MM.1S (cell line): ENCODE results near the gene PRCP.
"Not testable (repeated sequence)": the region's sequence is repeated elsewhere in the genome, so short reads cannot be mapped to it uniquely, and the experiment has no call there.

ENCODE experiments used
- DNase-seq: peaks from one replicate; pipeline ENCODE4 v3.0.0-alpha.2; 2015
- H2AFZ ChIP-seq: fragments of 300-600 bp; sonication (generic); 2 replicates; pipeline ENCODE4 v1.6.0; 2016; ENCODE audit warnings: antibody characterized with exemption, low read length
- H3F3A ChIP-seq: fragments of 300-600 bp; sonication (generic); 2 replicates; pipeline ENCODE4 v1.6.1; 2016; ENCODE audit warnings: mild to moderate bottlenecking, antibody characterized with exemption, low read length, moderate library complexity, mixed read lengths; ENCODE audit not compliant: insufficient read depth
- H3K27ac ChIP-seq: fragments of 300-600 bp; sonication (generic); 2 replicates; pipeline ENCODE4 v1.5.1; 2016; ENCODE audit warnings: mild to moderate bottlenecking, low read length
- H3K27me3 ChIP-seq: fragments of 300-600 bp; sonication (generic); replicated peaks from 2 replicates; pipeline ENCODE4 v1.6.0; 2016; ENCODE audit warnings: low read length; ENCODE audit not compliant: insufficient read depth
- H3K36me3 ChIP-seq: fragments of 300-600 bp; sonication (generic); replicated peaks from 2 replicates; pipeline ENCODE4 v1.6.1; 2016; ENCODE audit warnings: mild to moderate bottlenecking, low read length, mixed read lengths; ENCODE audit not compliant: insufficient read depth
- H3K4me1 ChIP-seq: fragments of 300-600 bp; sonication (generic); 2 replicates; pipeline ENCODE4 v1.6.1; 2016; ENCODE audit warnings: low read length, mixed read lengths
- H3K4me2 ChIP-seq: fragments of 300-600 bp; sonication (generic); 2 replicates; pipeline ENCODE4 v1.6.0; 2016; ENCODE audit warnings: low read depth, low read length
- H3K4me3 ChIP-seq: fragments of 300-600 bp; sonication (generic); 2 replicates; pipeline ENCODE4 v1.5.1; 2016; ENCODE audit warnings: low read length, mixed read lengths
- H3K79me2 ChIP-seq: fragments of 300-600 bp; sonication (generic); 2 replicates; pipeline ENCODE4 v1.6.1; 2016; ENCODE audit warnings: mixed run types, low read length, mixed read lengths
- H3K9ac ChIP-seq: fragments of 300-600 bp; sonication (generic); 2 replicates; pipeline ENCODE4 v1.6.1; 2016; ENCODE audit warnings: low read length, mixed read lengths
- H3K9me2 ChIP-seq: fragments of 300-600 bp; sonication (generic); replicated peaks from 2 replicates; pipeline ENCODE4 v1.6.1; 2016; ENCODE audit warnings: mild to moderate bottlenecking, low read length, mixed read lengths; ENCODE audit not compliant: insufficient read depth
- H3K9me3 ChIP-seq: fragments of 300-600 bp; sonication (generic); replicated peaks from 2 replicates; pipeline ENCODE4 v1.6.1; 2016; ENCODE audit warnings: mild to moderate bottlenecking, low read length, mixed read lengths; ENCODE audit not compliant: insufficient read depth
- H4K20me1 ChIP-seq: fragments of 300-600 bp; sonication (generic); 2 replicates; pipeline ENCODE4 v1.6.1; 2016; ENCODE audit warnings: mild to moderate bottlenecking, low read length, moderate library complexity, mixed read lengths; ENCODE audit not compliant: insufficient read depth
- EZH2 ChIP-seq: fragments of 300-600 bp; sonication (generic); optimal IDR thresholded peaks from 2 replicates; pipeline ENCODE3; 2017; ENCODE audit warnings: low read depth, mild to moderate bottlenecking, antibody characterized with exemption, low read length, mixed read lengths
- EZH2phosphoT487 ChIP-seq: fragments of 300-600 bp; sonication (generic); IDR thresholded peaks from 2 replicates; pipeline ENCODE4 v1.6.1; 2018; ENCODE audit warnings: antibody characterized with exemption, low read length
- TF ChIP-seq, protein P1 (sequence below): fragments of 300-600 bp; sonication (generic); IDR thresholded peaks from 2 replicates; pipeline ENCODE4 v1.5.1; 2016; ENCODE audit warnings: antibody characterized with exemption, low read length, mixed read lengths

The PRCP gene

DNA sequence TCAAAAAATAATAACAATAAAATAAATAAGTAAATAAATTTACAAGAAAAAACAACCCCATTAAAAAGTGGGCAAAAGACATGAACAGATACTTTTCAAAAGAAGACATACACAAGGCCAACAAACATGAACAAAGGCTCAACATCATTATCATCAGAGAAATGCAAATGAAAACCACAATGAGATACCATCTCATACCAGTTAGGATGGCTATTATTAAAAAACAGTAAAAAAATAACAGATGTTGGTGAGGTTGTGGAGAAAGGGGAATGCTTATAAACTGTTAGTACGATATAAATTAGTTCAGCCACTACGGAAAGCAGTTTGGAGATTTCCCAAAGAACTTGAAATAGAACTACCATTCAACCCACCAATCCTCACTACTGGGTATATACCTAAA lies 44.6 kb downstream of the PRCP start:
- no peak for DNase-seq
- Histone ChIP-seq H3K4me2 (no peak overlapping the region), H3K9ac (no peak overlapping the region), H3K9me3 (no peaks in the 10 kb centered on the region), H4K20me1 (no peaks in the 10 kb centered on the region), H2AFZ (no peak overlapping the region), H3K79me2 (no peaks in the 10 kb centered on the region), H3K9me2 (no peaks in the 10 kb centered on the region), H3K4me1 (no peaks in the 10 kb centered on the region), H3K36me3 (no peaks in the 10 kb centered on the region), H3F3A (no peaks in the 10 kb centered on the region), H3K27me3 (no peaks in the 10 kb centered on the region), H3K27ac (no peak overlapping the region), H3K4me3 (no peak overlapping the region)
- no peak for TF ChIP-seq EZH2phosphoT487
- TF ChIP-seq, protein P1, sequence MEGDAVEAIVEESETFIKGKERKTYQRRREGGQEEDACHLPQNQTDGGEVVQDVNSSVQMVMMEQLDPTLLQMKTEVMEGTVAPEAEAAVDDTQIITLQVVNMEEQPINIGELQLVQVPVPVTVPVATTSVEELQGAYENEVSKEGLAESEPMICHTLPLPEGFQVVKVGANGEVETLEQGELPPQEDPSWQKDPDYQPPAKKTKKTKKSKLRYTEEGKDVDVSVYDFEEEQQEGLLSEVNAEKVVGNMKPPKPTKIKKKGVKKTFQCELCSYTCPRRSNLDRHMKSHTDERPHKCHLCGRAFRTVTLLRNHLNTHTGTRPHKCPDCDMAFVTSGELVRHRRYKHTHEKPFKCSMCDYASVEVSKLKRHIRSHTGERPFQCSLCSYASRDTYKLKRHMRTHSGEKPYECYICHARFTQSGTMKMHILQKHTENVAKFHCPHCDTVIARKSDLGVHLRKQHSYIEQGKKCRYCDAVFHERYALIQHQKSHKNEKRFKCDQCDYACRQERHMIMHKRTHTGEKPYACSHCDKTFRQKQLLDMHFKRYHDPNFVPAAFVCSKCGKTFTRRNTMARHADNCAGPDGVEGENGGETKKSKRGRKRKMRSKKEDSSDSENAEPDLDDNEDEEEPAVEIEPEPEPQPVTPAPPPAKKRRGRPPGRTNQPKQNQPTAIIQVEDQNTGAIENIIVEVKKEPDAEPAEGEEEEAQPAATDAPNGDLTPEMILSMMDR = no peak
- no peak for TF ChIP-seq EZH2

DNA sequence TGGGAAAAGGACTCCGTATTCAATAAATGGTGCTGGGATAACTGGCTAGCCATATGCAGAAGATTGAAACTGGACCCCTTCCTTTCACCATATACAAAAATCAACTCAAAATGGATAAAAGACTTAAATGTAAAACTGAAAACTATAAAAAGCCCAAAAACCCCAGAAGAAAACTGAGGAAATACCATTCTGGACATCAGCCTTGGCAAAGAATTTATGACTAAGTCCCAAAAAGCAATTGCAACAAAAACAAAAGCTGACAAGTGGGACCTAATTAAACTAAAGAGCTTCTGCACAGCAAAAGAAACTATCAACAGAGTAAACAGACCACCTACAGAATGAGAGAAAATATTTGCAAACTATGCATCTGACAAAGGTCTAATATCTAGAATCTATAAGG lies 45.3 kb downstream of the PRCP start:
- H4K20me1 ChIP-seq, H3K4me2 ChIP-seq, H3F3A ChIP-seq, H3K9me3 ChIP-seq, DNase-seq, H3K36me3 ChIP-seq, H3K9ac ChIP-seq, H3K4me1 ChIP-seq, H3K9me2 ChIP-seq, H3K79me2 ChIP-seq, H2AFZ ChIP-seq, H3K4me3 ChIP-seq, H3K27ac ChIP-seq, H3K27me3 ChIP-seq: not testable (repeated sequence)

DNA sequence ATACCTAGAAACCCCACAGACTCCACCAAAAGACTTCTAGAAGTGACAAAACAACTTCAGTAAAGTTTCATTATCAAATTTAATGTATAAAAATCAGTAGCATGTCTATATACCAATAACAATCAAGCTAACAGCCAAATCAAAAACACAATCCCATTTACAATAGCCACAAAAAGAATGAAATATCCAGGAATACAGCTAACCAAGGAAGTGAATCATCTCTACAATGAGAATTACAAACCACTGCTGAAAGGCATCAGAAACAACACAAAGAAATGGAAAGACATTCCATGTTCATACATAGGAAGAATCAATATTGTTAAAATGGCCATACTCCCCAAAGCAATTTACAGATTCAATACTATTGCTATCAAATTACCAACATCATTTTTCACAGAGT lies 46.0 kb downstream of the PRCP start:
- no peak overlapping the region for H3K4me3 ChIP-seq
- no peak overlapping the region for H3K9ac ChIP-seq
- no peak overlapping the region for H3K27ac ChIP-seq
- H3K79me2 ChIP-seq = no peaks in the 10 kb centered on the region
- H3K9me2 ChIP-seq = no peaks in the 10 kb centered on the region
- no peaks in the 10 kb centered on the region for H4K20me1 ChIP-seq
- no peak overlapping the region for H2AFZ ChIP-seq
- H3K27me3 ChIP-seq = no peaks in the 10 kb centered on the region
- no peak overlapping the region for H3K4me2 ChIP-seq
- no peaks in the 10 kb centered on the region for H3K4me1 ChIP-seq
- no peak for DNase-seq
- H3K9me3 ChIP-seq = no peaks in the 10 kb centered on the region
- H3F3A ChIP-seq = no peaks in the 10 kb centered on the region
- no peak for TF ChIP-seq EZH2
- TF ChIP-seq, protein P1 = no peak
- no peaks in the 10 kb centered on the region for H3K36me3 ChIP-seq

DNA sequence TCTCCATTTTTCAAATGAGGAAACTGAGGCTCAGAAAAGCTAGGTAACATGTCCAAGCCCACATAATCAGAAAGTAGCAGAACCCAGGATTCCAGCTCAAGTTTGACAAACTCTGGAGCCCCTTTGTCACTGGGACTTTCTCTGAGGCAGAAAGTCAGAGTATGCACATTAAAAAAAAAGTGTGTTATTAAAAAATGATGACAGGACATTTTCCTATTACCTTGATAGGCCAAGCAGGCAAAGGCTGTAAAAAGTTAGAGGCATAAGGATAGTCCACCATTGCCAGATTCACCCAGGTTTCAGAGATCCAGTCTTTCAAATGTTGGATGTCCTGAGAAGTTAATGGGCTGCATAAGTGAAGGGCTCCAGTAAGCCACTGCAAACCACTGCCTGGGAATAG lies 51.4 kb downstream of the PRCP start:
- H3K27ac ChIP-seq = no peak overlapping the region

More for the DNA sequence above, 51.4 kb downstream of the PRCP start:
- no peaks in the 10 kb centered on the region for H3K9me2 ChIP-seq
- TF ChIP-seq, protein P1 = no peak
- TF ChIP-seq EZH2phosphoT487 = no peak
- TF ChIP-seq EZH2 = no peak
- H3K9me3 ChIP-seq = no peaks in the 10 kb centered on the region
- H3K27me3 ChIP-seq = no peaks in the 10 kb centered on the region
- H3K36me3 ChIP-seq = no peaks in the 10 kb centered on the region
- no peak overlapping the region for H3K9ac ChIP-seq
- H3F3A ChIP-seq = no peaks in the 10 kb centered on the region
- DNase-seq = no peak
- no peak overlapping the region for H3K4me2 ChIP-seq
- no peaks in the 10 kb centered on the region for H3K4me1 ChIP-seq
- H4K20me1 ChIP-seq = no peaks in the 10 kb centered on the region
- H3K4me3 ChIP-seq = no peak overlapping the region
- H2AFZ ChIP-seq = no peak overlapping the region
- H3K79me2 ChIP-seq = no peaks in the 10 kb centered on the region
